ENCODE results near the gene FBXO48. TPM values are rescaled to one million over a fixed set of nuclear protein-coding genes. Genes with fewer than 3 reads are reported as not detected.

FBXO48 gene
- total RNA-seq, 4 donors from 2014 or later: 0.98 to 2.2 (median 1.7) TPM

GRCh38 chr2:68506170-68506569, 39.1 kb upstream of the FBXO48 start:
- no peak for DNase-seq (ENCODE audit: low spot score in 2 of 2)
- no peak for TF ChIP-seq POLR2A (IDR thresholded peaks at IDR 0.05)
- no peak for TF ChIP-seq CTCF (IDR thresholded peaks at IDR 0.05)
- intact Hi-C loops (cut with DNase I; ENCODE audit: low total_unique reads): no loop called here
- WGBS, 2 donors: 72 to 79% methylated on average over 3 of the region's 3 CpGs
- no peak overlapping the region for H3K4me3 ChIP-seq (ENCODE audit: low read depth, poor library complexity, severe bottlenecking)

GRCh38 chr2:68505603-68506159, 38.6 kb upstream of the FBXO48 start:
- no peak for TF ChIP-seq POLR2A (IDR thresholded peaks at IDR 0.05)
- TF ChIP-seq CTCF (IDR thresholded peaks at IDR 0.05): no peak
- no peak overlapping the region for H3K4me3 ChIP-seq (ENCODE audit: low read depth, poor library complexity, severe bottlenecking)
- intact Hi-C loops (cut with DNase I; ENCODE audit: low total_unique reads): no loop called here
- 96 to 98% methylated on average over 2 of the region's 2 CpGs for WGBS, 2 donors
- no peak for DNase-seq (ENCODE audit: low spot score in 2 of 2)

DNA sequence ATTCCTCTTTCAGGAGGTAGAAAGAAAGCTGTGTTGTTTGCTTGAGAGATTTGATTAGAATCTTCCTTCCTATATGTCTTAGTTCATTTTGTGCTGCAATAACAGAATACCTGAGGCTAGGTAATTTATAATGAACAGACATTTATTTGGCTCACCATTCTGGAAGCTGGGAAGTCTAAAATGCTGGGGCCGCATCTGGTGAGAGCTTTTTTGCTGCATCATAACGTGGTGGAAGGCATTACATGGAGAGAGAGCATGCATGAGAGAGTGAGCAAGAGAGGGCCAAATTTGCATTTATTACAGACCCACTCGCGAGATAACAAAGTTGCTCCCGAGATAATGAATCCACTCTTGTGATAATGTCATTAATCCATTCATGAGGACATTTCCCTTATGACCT, 34.7 kb upstream of the FBXO48 start:
- TF ChIP-seq CTCF (IDR thresholded peaks at IDR 0.05) (no peak), POLR2A (IDR thresholded peaks at IDR 0.05) (no peak)
- WGBS, 2 donors: 62 to 79% methylated on average over 5 of the region's 5 CpGs
- H3K4me3 ChIP-seq (ENCODE audit: low read depth, poor library complexity, severe bottlenecking): no peak overlapping the region
- intact Hi-C loops (cut with DNase I; ENCODE audit: low total_unique reads): no loop called here
- no peak for DNase-seq (ENCODE audit: low spot score in 2 of 2)

DNA sequence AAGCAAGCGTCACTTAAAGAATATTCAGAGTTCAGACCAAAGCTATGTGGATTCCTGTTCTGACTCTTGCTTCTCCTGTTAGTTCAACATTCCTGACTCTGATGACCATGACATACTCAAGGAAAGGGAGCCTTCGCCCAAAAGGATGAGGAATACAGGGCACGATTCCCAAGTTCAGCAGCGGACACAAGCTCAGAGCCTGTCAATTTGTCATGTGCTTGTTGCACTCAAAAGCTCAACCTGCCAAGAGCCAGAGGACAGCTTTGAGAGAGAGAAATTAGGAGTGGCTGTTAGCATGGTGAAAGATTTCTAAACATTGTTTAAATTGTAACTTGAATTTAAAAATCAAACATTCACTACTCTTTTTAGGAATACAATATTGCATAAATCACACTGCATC, 33.6 kb upstream of the FBXO48 start:
- TF ChIP-seq POLR2A (IDR thresholded peaks at IDR 0.05): no peak
- TF ChIP-seq CTCF (IDR thresholded peaks at IDR 0.05): no peak
- intact Hi-C loops (cut with DNase I; ENCODE audit: low total_unique reads): no loop called here
- DNase-seq (ENCODE audit: low spot score in 2 of 2): no peak
- 86 to 94% methylated on average over 4 of the region's 4 CpGs for WGBS, 2 donors
- no peak overlapping the region for H3K4me3 ChIP-seq (ENCODE audit: low read depth, poor library complexity, severe bottlenecking)

GRCh38 chr2:68499133-68499532, 32.0 kb upstream of the FBXO48 start:
- no peak for TF ChIP-seq POLR2A (IDR thresholded peaks at IDR 0.05)
- TF ChIP-seq CTCF (IDR thresholded peaks at IDR 0.05): no peak
- no peak overlapping the region for H3K4me3 ChIP-seq (ENCODE audit: low read depth, poor library complexity, severe bottlenecking)
- intact Hi-C loops (cut with DNase I; ENCODE audit: low total_unique reads): no loop called here
- no peak for DNase-seq (ENCODE audit: low spot score in 2 of 2)

DNA sequence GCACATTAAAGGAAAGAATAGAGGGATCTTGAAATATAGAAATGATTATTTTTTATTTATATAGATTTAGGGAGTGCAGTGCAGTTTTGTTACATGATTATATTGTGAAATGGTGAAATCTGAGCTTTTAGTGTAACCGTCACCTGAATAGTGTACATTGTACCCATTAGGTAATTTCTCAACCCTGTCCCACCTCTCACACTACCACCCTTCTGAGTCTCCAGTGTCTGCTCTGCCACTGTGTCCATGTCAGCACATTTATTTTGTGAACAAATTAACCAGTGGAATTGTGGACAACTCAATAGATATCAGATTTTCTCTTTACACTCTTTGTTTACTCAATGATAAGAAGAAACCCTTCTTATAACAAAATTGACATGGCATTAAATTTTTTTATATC, 24.5 kb upstream of the FBXO48 start:
- DNase-seq (ENCODE audit: low spot score in 2 of 2): no peak
- intact Hi-C loops (cut with DNase I; ENCODE audit: low total_unique reads): no loop called here
- H3K4me3 ChIP-seq (ENCODE audit: low read depth, poor library complexity, severe bottlenecking): no peak overlapping the region
- WGBS, 2 donors: 94 to 98% methylated on average over 1 of the region's 1 CpG
- TF ChIP-seq CTCF (IDR thresholded peaks at IDR 0.05): no peak
- TF ChIP-seq POLR2A (IDR thresholded peaks at IDR 0.05): no peak
